Upper lobe of left lung (tissue), 4 donors: ENCODE measurements around the gene LYST.

Experiments used
- CTCF ChIP-seq, 6 experiments: fragments of 450-650 bp in 4 of 6; fragments of 200-600 bp in 2 of 6; sonication (generic) in 2 of 6; IDR thresholded peaks; one replicate each; pipeline ENCODE4 v1.5.1; 2016 to 2019; ENCODE audit warnings: antibody characterized with exemption in 6 of 6
- EP300 ChIP-seq, 4 donors: sonication (generic); formaldehyde crosslinking; IDR thresholded peaks; one replicate each; pipeline ENCODE4 v1.5.1; 2017; ENCODE audit warnings: antibody characterized with exemption in 4 of 4, control low read depth in 2 of 4
- POLR2A ChIP-seq, 4 donors: fragments of 450-650 bp; IDR thresholded peaks; one replicate each; pipeline ENCODE4 v1.5.1; 2016 to 2017; ENCODE audit warnings: antibody characterized with exemption in 4 of 4, mild to moderate bottlenecking in 2 of 4
- POLR2AphosphoS5 ChIP-seq, 2 donors: sonication (generic); formaldehyde crosslinking; IDR thresholded peaks; one replicate each; pipeline ENCODE4 v1.5.1; 2017; ENCODE audit warnings: antibody characterized with exemption in 2 of 2

DNA sequence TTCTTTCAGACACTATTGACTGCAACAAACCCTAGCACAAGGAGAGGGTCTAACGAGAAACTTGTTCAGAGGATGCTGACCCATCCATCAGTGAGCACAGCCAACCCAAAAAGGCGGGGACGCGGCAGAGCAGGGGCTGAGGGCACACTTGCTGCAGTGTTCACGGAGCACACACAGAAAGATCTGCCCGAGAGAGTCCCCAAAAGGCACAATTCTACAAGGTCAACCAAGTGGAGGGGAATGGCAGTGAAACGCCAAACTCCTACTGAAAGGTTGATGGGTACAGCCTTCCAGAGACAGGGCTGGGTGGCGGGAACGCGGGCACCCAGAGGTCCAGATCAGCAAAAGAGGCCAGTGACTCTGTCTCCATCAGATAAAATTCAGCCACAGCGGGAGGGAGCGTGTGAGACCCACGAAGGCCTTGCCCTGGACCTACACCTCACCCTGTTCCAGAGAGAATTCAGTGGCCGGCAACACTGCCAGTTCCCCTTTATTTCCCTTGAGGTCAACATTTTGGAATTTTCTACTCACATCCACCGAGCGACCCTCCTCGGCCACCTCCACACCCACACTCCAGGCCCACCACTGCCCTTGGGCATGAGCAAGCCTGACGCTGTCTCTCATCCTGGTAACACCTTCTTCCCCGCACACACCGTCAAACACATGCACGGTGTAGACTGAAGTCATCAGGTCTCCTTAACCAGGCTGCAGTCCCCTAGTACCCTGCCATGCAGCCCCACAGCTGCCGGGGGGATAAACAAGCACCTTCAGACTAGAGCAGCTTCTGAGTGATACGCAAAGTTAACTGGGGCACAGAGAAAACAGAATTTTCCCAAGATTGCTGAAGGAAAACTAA is 222.6 kb downstream of the LYST start:
- TF ChIP-seq CTCF (IDR thresholded peaks at IDR 0.05) (no peak), POLR2A (IDR thresholded peaks at IDR 0.05) (no peak), EP300 (IDR thresholded peaks at IDR 0.05) (no peak), POLR2AphosphoS5 (IDR thresholded peaks at IDR 0.05) (no peak)
